GM12873 (cell line): ENCODE measurements around the gene PDSS1.

Experiments
- TF ChIP-seq, protein P1 (sequence below): IDR thresholded peaks from 2 replicates; pipeline ENCODE4 v1.5.1; 2012; ENCODE audit warnings: low read depth, mild to moderate bottlenecking, moderate library complexity, low read length, control low read depth; ENCODE audit not compliant: insufficient read depth; ENCODE audit errors: missing control alignments

PDSS1 gene

DNA sequence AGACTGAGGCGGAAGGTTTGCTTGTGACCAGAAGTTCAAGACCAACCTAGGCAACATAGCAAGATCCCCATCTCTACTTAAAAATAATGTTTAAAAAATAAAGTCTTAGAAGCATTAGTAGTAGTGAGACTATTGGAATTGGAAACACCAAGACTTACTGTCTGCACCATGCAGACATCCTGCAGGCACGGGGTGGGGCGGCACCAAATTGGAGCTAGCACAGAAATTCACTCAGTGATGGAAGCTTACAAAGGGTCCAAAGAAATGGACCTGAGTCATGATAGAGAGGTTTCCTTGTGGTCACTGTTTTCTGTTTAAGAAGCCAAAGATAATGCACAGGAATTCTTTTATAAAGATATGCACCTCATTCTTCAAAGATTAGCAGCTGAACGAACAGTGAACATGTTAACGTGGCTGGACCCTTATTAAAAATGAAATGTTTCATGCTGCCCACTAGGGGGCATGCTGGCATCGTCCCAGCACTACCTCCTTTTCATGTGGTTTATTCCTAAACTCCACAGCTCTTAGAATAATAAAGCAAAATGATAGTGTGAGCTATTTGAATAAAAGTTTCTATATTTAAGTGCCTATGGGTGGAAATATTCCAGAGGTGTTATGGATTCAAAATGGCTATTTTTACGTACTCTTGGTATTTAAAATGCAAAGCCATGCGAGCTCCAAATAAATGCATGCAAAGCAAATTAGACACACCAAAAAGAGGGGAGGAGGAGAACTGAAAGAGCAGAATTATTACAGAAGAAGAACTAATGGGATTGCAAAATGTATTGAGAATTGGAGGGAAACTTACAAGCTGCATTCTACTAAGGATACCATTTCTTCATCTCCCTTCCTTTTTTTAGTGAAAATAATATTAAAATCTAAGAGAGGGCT, 28.6 kb downstream of the PDSS1 start:
- TF ChIP-seq, protein P1, sequence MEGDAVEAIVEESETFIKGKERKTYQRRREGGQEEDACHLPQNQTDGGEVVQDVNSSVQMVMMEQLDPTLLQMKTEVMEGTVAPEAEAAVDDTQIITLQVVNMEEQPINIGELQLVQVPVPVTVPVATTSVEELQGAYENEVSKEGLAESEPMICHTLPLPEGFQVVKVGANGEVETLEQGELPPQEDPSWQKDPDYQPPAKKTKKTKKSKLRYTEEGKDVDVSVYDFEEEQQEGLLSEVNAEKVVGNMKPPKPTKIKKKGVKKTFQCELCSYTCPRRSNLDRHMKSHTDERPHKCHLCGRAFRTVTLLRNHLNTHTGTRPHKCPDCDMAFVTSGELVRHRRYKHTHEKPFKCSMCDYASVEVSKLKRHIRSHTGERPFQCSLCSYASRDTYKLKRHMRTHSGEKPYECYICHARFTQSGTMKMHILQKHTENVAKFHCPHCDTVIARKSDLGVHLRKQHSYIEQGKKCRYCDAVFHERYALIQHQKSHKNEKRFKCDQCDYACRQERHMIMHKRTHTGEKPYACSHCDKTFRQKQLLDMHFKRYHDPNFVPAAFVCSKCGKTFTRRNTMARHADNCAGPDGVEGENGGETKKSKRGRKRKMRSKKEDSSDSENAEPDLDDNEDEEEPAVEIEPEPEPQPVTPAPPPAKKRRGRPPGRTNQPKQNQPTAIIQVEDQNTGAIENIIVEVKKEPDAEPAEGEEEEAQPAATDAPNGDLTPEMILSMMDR = peak; percentile 77

GRCh38 chr10:26727005-26727404, 29.5 kb downstream of the PDSS1 start:
- TF ChIP-seq, protein P1 = no peak

- TF ChIP-seq, protein P1 = peak; percentile 20
Observed at GRCh38 chr10:26728957-26729356, 31.5 kb downstream of the PDSS1 start.

- TF ChIP-seq, protein P1 = no peak
Observed at GRCh38 chr10:26729395-26729794, 31.9 kb downstream of the PDSS1 start.

DNA sequence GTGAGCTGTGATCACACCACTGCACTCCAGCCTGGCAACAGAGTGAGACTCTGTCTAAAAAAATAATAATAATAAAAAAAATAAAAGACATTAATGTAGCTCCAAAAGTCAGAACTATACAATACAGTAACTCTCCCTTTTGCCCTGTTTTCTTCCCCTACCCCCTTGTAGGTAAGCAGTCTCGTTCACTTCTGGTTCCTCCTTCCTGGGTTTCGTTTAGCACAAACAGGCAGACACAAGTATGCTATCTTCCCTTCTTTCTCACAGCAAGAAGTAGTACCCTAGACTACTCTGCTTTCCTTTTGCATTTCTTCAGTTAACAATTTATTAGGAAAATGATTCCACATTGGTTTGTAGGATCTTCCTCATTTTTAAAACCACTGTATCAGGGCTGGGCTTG, 33.1 kb downstream of the PDSS1 start:
- TF ChIP-seq, protein P1 = no peak

DNA sequence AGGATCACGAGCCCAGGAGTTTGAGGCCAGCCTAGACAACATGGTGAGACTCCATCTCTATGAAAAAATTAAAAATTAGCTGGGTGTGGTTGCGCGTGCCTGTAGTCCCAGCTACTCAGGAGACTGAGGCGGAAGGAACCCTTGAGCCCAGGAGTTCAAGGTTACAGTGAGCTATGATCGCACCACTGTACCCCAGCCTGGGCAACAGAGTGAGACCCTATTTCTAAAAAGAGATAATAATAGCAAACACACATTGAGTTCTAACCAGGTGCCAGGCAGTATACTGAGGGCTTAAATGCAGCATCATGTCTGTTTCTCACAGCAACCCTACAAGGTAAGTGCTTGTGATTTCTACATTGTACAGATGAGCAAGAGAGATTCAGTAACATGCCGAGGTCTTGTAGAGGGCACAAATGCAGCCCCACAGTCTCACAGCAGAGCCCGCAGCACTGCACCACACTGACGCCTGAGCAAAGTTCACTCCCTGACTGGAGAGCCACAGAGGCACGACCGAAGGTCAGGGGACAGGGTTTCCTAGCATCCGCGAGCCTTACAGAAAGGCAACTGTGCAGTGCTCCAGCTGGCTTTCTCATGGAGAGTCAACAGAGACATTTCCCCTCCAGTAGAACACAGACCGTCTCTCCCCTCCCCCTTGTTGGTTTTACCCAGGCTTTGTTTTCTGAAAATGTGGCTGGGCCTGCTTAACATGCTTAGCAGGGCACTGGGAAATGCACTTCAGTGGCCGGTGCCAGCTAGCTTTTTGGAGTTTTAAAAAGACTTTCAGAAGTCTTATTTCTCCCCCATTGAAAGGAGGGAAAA, 36.5 kb downstream of the PDSS1 start:
- TF ChIP-seq, protein P1 = no peak

DNA sequence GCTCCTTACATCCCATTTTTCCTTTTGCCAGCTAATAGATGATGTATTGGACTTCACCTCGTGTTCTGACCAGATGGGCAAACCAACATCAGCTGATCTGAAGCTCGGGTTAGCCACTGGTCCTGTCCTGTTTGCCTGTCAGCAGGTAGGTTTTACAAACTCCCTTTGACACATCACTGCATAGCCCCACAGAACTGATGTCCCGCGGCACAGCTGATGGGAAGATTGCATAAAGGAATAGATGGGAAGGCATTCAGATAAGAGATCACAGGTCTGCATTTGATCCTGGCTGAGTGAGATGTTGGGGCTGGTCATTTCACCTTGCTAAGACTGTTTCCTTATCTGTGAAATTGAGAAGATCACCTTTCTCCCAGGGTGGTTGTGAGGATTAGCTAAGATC, 37.9 kb downstream of the PDSS1 start:
- TF ChIP-seq, protein P1 = no peak
